GM10266 (cell line): Measurements from ENCODE around the gene AKAP13.

Experiments
- DNase-seq: peaks from one replicate; pipeline ENCODE4 v3.0.0; 2012; ENCODE audit errors: extremely low spot score
- CTCF ChIP-seq: IDR thresholded peaks from 2 replicates; pipeline ENCODE4 v1.5.1; 2012; ENCODE audit warnings: mild to moderate bottlenecking, low read depth; ENCODE audit not compliant: control insufficient read depth, insufficient read depth; ENCODE audit errors: missing control alignments

AKAP13 gene

GRCh38 chr15:85389306-85389650, 8.9 kb downstream of the AKAP13 start:
- no peak for DNase-seq
- no peak for TF ChIP-seq CTCF

- DNase-seq = no peak
- no peak for TF ChIP-seq CTCF
These were observed 9.4 kb downstream of the AKAP13 start for GRCh38 chr15:85389772-85390171.

- DNase-seq = no peak
- TF ChIP-seq CTCF = no peak
These were observed 12.8 kb downstream of the AKAP13 start for GRCh38 chr15:85393210-85393609.

- TF ChIP-seq CTCF = no peak
- no peak for DNase-seq
These were observed 14.3 kb downstream of the AKAP13 start for GRCh38 chr15:85394554-85395333.

- no peak for TF ChIP-seq CTCF
- DNase-seq = no peak
These were observed 16.2 kb downstream of the AKAP13 start for GRCh38 chr15:85396554-85396953.

GRCh38 chr15:85397151-85397550, 16.7 kb downstream of the AKAP13 start:
- TF ChIP-seq CTCF = no peak
- no peak for DNase-seq

GRCh38 chr15:85397926-85398325, 17.5 kb downstream of the AKAP13 start:
- no peak for DNase-seq
- no peak for TF ChIP-seq CTCF
